ENCODE measurements around the gene HORMAD1.
"Not testable (repeated sequence)": the region's sequence is repeated elsewhere in the genome, so short reads cannot be mapped to it uniquely, and the experiment has no call there.

HORMAD1 gene

GRCh38 chr1:150720703-150721102 lies at the start of gene HORMAD1:
HORMAD1 (minus strand) TSS chr1:150720895; CDS start chr1:150719505, 1,390 bp downstream.
- no peak for DNase-seq

- not testable (repeated sequence) for DNase-seq
These were observed 47.0 kb upstream of the HORMAD1 start for GRCh38 chr1:150767704-150768103.

- DNase-seq, result not testable (repeated sequence)
These were observed 45.2 kb upstream of the HORMAD1 start for GRCh38 chr1:150765977-150766301.

DNA sequence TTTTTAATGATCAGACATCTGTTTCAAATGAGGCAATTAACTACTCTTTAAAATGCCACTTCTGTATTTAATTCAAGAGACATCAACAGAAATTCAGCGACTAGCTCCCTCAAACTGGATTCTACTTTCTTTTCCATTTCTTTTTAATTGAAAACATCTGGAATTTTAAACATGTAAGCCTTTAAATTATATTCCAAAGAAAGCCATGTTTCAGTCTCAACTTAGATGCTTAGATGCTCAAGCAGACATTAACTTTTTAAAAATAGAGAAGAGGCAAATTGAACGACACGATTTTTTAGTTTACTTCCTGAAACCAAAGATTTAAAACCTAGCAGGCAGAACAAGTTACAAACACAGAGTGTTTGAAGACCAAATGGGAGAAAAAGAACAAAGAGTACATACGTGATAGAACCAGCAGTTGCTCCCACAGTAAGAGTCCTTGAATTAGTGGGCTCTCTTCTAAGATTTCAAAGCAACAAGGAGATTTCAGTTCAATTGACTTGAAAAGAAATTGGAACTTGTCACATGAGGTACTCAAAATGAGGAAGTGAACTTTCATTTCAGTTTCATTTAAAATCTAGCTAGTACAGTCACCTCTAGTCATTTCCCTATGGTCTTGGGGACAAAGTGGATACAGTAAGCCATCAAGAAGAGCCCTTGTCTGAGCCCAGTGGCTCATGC lies 44.7 kb upstream of the HORMAD1 start, which contains the start of gene CTSS:
TSS of gene CTSS (minus strand) at position 483 of the 681 bp plus-strand sequence. CDS start 1,015 bp downstream, outside the sequence.
- DNase-seq, result peak; percentile 30

- DNase-seq, result peak; percentile 91
These were observed 44.0 kb upstream of the HORMAD1 start for GRCh38 chr1:150764617-150765101.

DNA sequence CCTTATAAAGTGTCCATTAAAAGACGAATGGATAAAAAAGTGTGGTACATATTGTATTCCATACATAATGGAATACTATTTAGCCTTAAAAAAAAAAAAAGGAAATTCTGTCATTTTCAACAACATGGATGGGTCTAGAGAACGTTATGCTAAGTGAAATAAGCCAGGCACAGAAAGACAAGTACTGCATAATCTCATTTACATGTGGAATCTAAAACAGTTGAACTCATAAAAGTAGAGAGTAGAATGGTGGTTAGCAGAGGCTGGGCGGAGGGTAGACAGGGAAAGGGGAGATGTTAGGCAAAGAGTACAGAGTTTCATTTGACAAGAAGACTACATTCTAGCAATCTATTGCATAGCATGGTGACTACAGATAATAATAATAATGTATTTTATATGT lies 42.3 kb upstream of the HORMAD1 start:
- no peak for DNase-seq

- DNase-seq, result no peak
These were observed 41.9 kb upstream of the HORMAD1 start for GRCh38 chr1:150762552-150762951.

- DNase-seq, result no peak
These were observed 41.1 kb upstream of the HORMAD1 start for GRCh38 chr1:150761801-150762200.

DNA sequence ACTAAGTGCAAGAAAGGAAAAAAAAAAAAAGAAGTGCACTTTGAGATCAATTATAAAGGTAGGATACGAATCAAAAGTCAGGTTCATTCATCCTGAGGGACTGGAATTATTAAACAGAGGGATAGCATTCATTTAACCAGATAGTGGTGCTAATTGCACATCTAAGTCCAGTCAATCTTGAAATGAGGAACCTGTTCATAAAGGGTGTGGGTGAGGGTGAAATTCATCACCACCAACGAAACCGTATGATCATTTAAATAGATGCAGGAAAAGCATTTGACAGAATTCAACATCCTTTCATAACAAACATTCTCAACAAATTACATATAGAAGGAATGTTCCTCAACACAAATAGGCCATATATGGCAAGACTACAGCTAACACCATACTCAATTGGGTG lies 39.3 kb upstream of the HORMAD1 start:
- DNase-seq, result no peak

- no peak for DNase-seq
These were observed 32.7 kb upstream of the HORMAD1 start for GRCh38 chr1:150753416-150753815.

GRCh38 chr1:150751443-150751842 lies 30.7 kb upstream of the HORMAD1 start:
- no peak for DNase-seq

DNA sequence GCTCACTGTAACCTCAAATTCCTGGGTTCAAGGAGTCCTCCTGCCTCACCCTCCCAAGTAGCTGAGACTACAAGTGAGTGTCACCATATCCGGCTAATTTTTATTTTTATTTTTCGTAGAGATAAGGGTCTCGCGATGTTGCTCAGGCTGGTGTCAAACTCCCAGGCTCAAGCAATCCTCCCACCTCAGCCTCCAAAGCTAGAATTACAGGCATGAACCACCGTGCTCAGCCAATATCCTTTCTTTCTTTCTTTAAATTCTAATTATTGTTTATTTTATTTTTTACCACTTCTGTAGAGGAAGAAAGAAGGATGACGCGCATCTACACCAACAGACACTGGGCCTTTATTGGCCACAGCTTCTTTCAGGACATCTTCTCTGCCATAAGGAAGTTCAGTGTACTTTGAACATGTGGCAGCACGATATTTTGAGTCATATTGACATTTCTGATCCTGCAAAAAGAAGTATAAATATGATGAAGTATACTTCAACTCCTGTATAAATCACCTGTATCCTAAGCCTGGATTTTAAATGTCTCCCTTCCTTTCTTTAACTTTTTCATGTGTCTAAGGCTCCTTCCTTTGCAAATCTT lies 29.1 kb upstream of the HORMAD1 start:
- no peak for DNase-seq

GRCh38 chr1:150748878-150749719 lies 28.4 kb upstream of the HORMAD1 start:
- DNase-seq, result no peak

- no peak for DNase-seq
These were observed 9.5 kb upstream of the HORMAD1 start for GRCh38 chr1:150730130-150730721.

DNA sequence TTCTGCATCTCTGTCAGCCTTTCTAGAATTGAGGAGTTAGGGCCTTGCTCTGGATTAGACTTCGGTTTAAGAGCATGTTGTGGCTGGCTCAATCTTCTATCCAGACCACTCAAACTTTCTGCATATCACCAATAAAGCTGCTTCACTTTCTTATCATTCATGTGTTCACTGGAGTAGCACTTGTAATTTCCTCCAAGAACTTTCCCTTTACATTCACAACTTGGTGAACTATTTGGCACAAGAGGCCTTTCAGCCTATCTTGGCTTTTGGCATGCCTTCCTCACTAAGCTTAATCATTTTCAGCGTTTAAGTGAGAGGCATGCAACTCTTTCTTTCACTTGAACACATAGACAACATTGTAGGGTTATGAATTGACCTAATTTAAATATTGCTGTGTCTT lies 3.6 kb upstream of the HORMAD1 start:
- no peak for DNase-seq

DNA sequence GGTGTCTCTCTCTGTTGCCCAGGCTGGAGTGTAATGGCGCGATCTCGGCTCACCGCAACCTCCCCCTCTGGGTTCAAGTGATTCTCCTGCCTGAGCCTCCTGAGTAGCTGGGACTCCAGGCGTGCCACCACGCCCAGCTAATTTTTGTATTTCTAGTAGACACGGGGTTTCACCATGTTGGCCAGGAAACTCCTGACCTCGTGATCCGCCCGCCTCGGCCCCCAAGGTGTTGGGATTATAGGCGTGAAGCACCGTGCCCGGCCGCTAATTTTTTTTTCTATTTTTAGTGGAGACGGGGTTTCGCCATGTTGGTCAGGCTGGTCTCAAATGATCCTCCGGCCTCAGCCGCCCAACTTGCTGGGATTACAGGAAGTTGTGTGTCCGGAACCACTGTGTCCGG lies 597 bp downstream of the HORMAD1 start:
- DNase-seq, result no peak

DNA sequence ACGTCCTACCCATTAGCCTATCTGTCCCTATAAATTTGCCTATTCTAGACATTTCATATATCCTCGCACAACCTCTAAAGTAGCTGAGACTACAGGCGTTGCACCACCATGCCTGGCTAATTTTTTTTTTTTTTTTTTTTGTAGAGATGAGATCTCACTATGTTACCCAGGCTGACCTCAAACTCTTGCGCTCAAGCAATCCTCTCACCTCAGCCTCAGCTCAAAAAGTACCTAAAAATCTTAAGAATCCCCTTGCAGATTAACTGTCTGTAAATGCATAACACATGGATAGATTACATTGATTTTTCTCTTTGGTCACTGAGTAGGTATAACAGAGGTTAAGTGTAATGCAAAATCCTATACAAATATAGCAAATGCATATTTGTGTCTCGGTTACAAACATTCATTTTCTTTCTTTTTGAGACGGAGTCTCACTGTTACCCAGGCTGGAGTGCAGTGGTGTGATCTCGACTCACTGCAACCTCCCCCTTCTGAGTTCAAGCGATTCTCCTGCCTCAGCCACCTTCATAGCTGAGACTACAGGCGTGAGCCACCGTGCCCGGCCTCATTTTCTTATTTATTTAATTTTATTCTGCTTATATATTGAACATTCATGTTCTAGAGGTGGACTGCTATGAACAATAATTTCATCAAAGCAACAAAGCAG lies 2.3 kb downstream of the HORMAD1 start:
- no peak for DNase-seq

- not testable (repeated sequence) for DNase-seq
These were observed 11.7 kb downstream of the HORMAD1 start for GRCh38 chr1:150709031-150709430.

- DNase-seq, result no peak
These were observed 12.1 kb downstream of the HORMAD1 start for GRCh38 chr1:150708595-150708994.

- no peak for DNase-seq
These were observed 14.6 kb downstream of the HORMAD1 start for GRCh38 chr1:150706091-150706490.

GRCh38 chr1:150703427-150703826 lies 17.3 kb downstream of the HORMAD1 start:
- no peak for DNase-seq

All from HCEC 1CT (cell line).